CD4-positive, alpha-beta memory T cell (primary cell): ENCODE data around the gene IFNLR1. TPM values are rescaled to one million over a fixed set of nuclear protein-coding genes. Genes with fewer than 3 reads are reported as not detected.

Experiments
- CTCF ChIA-PET: fragments of 350-600 bp; sonication (Branson Sonifier 250); formaldehyde crosslinking; loops from one replicate; lab custom pipeline; 2021; ENCODE audit warnings: inconsistent platforms; ENCODE audit not compliant: partially characterized antibody; lab: Charles Lee
- POLR2A ChIA-PET: fragments of 350-600 bp; sonication (Branson Sonifier 250); formaldehyde crosslinking; loops from one replicate; lab custom pipeline; 2021; ENCODE audit not compliant: partially characterized antibody; lab: Charles Lee
- DNase-seq, 5 donors: peaks; one replicate each; pipeline versions ENCODE4 v3.0.0 to v3.0.0-alpha.2; 2020 to 2022; ENCODE audit warnings: mixed read lengths in 1 of 5
- H3K27ac ChIP-seq: one replicate; pipeline ENCODE4 v1.7.0; 2013; ENCODE audit warnings: low read depth, low read length
- H3K27me3 ChIP-seq: 2 replicates; pipeline ENCODE4 v1.7.0; 2013; ENCODE audit warnings: mild to moderate bottlenecking, low read length, moderate library complexity; ENCODE audit not compliant: insufficient read depth
- H3K36me3 ChIP-seq: 2 replicates; pipeline ENCODE4 v1.7.0; 2013; ENCODE audit warnings: mild to moderate bottlenecking, low read length, moderate library complexity; ENCODE audit not compliant: insufficient read depth
- H3K4me1 ChIP-seq: 2 replicates; pipeline ENCODE4 v1.7.0; 2013; ENCODE audit warnings: mild to moderate bottlenecking, low read length, moderate library complexity; ENCODE audit not compliant: insufficient read depth
- H3K4me3 ChIP-seq, 2 donors: one replicate each; pipeline ENCODE4 v1.7.0; 2013; ENCODE audit warnings: low read length in 2 of 2, mild to moderate bottlenecking in 1 of 2
- H3K9me3 ChIP-seq, 2 donors: one replicate each; pipeline ENCODE4 v1.7.0; 2013; ENCODE audit warnings: low read length in 2 of 2, control low read depth in 1 of 2; ENCODE audit not compliant: control insufficient read depth in 1 of 2
- H3K27ac Mint-ChIP-seq, 7 donors: one replicate each; pipeline ENCODE4 v1.8.0; 2020 to 2021; ENCODE audit warnings: mixed read lengths in 7 of 7, mild to moderate bottlenecking in 6 of 7, inconsistent platforms in 3 of 7, moderate library complexity in 3 of 7
- H3K27me3 Mint-ChIP-seq, 2 donors: one replicate each; pipeline ENCODE4 v1.8.0; 2020 to 2021; ENCODE audit warnings: mixed read lengths in 2 of 2
- H3K36me3 Mint-ChIP-seq, 2 donors: one replicate each; pipeline ENCODE4 v1.8.0; 2020 to 2021; ENCODE audit warnings: mixed read lengths in 2 of 2, inconsistent platforms in 1 of 2, mild to moderate bottlenecking in 1 of 2
- H3K4me1 Mint-ChIP-seq, 4 donors: one replicate each; pipeline ENCODE4 v1.8.0; 2020 to 2021; ENCODE audit warnings: mixed read lengths in 4 of 4, mild to moderate bottlenecking in 1 of 4
- H3K4me3 Mint-ChIP-seq, 8 donors: one replicate each; pipeline ENCODE4 v1.8.0; 2020 to 2021; ENCODE audit warnings: mixed read lengths in 8 of 8, mild to moderate bottlenecking in 7 of 8, moderate library complexity in 6 of 8, inconsistent platforms in 3 of 8
- H3K9me3 Mint-ChIP-seq, 8 donors: one replicate each; pipeline ENCODE4 v1.8.0; 2020 to 2021; ENCODE audit warnings: mixed read lengths in 8 of 8, mild to moderate bottlenecking in 5 of 8, inconsistent platforms in 3 of 8, moderate library complexity in 1 of 8
- intact Hi-C: fragments of 100-400 bp; cut with micrococcal nuclease; formaldehyde crosslinking; loops from one replicate; pipeline ENCODE4 v1.15.1; 2023
- polyA plus RNA-seq, 2 donors: library from polyadenylated mRNA; unstranded; fragments of 300-500 nt; fragmentation: Illumina TruSeq; gene quantifications; one replicate each; pipeline ENCODE4 v1.2.3, GENCODE V29; 2021
- total RNA-seq, 2 experiments: library from RNA; stranded (reverse); gene quantifications; one replicate each; pipeline ENCODE4 v1.2.3, GENCODE V29; 2021

IFNLR1 gene
- total and polyA plus RNA-seq, 4 experiments from 2014 or later: 0.88 to 4.5 (median 2.0) TPM

DNA sequence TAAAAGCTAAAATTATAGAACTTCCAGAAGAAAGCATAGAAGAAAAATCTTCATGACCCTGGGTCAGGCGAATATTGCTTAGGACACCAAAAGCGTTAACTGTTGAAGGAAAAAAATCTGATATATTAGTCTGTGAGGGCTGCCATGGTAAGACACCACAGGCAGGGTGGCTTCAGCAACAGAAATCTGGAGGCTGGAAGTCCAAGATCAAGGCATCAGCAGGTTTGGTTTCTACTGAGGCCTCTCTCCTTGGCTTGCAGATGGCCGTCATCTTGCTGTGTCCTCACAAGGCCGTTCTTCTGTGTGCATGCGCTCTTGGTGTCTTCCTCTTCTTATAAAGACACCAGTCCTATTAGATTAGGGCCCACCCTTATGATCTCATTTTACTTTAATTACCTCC is 14.5 kb downstream of the IFNLR1 start:
- Histone ChIP-seq H3K27me3 (no peaks in the 10 kb centered on the region), H3K36me3 (no peaks in the 10 kb centered on the region), H3K27ac (no peak overlapping the region), H3K9me3 (no peaks in the 10 kb centered on the region), H3K4me1 (no peaks in the 10 kb centered on the region), H3K4me3 (no peak overlapping the region)
- Mint-ChIP-seq H3K36me3 (peaks cover 4 to 5% of the 10 kb centered on the region in 2 donors), H3K27me3 (peaks cover 0 to 3% of the 10 kb centered on the region in 2 donors), H3K27ac (no peak overlapping the region), H3K4me3 (no peak overlapping the region), H3K4me1 (peaks cover 0 to 2% (median 0%) of the 10 kb centered on the region in 4 donors), H3K9me3 (peaks cover 0 to 1% (median 0%) of the 10 kb centered on the region in 8 donors)
- intact Hi-C loops: no loop called here
- no peak for DNase-seq
- CTCF ChIA-PET: interaction anchor here (1.5 to 1.6 kb wide), 2 partner anchors 23 to 219 kb away, joined by 5 to 6 read pairs; no protein-coding TSS in a partner anchor
- POLR2A ChIA-PET: no interaction called here

DNA sequence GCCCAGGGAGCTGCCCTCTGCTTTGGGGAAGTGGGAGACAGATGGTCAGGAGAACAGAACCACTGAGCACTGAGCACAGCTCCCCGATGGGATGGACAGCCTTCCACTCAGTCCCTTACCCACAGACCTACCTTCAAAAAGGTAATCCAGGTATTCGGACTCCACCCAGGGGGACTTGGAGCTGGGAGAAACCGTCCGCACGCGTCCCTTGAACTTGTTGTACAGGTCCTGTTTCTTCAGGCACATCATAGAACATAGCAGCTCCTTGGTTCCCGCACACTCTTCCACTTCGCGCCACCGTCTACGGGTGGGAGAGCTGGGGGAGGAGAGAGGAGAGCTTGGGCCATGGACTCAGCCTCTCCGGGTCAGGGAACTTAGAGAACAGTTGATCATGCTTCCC is 17.8 kb downstream of the IFNLR1 start:
- Mint-ChIP-seq H3K4me1 (no peaks in the 10 kb centered on the region), H3K36me3 (peaks cover 4 to 9% of the 10 kb centered on the region in 2 donors), H3K4me3 (no peak overlapping the region), H3K27ac (no peak overlapping the region), H3K27me3 (peaks cover 0 to 3% of the 10 kb centered on the region in 2 donors), H3K9me3 (peaks cover 0 to 1% (median 0%) of the 10 kb centered on the region in 8 donors)
- Histone ChIP-seq H3K27ac (no peak overlapping the region), H3K9me3 (no peaks in the 10 kb centered on the region), H3K4me3 (no peak overlapping the region), H3K36me3 (no peaks in the 10 kb centered on the region), H3K4me1 (no peaks in the 10 kb centered on the region), H3K27me3 (no peaks in the 10 kb centered on the region)
- ChIA-PET CTCF (interaction anchor here (1.2 kb wide), 1 partner anchor 19 kb away, joined by 6 read pairs; no protein-coding TSS in a partner anchor), POLR2A (no interaction called here)
- intact Hi-C loops: no loop called here
- no peak for DNase-seq

DNA sequence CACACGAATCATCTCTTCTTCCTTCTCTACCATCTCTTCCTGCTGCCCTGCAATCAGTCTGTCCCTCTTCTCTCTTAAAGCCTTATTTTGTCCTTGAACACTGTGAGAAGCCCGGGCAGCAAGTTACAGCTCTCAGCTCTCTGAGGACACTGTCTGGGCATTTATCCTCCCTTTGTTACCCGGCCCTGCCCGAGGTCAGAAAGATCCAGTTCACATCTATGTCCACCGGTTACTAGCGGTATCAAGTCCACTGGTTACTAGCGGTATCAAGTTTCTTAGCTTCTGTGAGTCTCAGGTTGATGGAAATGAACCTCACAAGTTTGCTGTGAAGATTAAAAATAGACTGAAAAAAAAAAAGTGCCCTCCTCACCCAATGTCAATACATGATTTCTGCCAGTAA is 18.8 kb downstream of the IFNLR1 start:
- DNase-seq: no peak
- Mint-ChIP-seq H3K27me3 (peaks cover 0 to 1% of the 10 kb centered on the region in 2 donors), H3K4me1 (no peaks in the 10 kb centered on the region), H3K27ac (peak overlapping the region in 1 of 7 donors; percentile 37), H3K9me3 (no peaks in the 10 kb centered on the region), H3K4me3 (no peak overlapping the region), H3K36me3 (peaks cover 4 to 9% of the 10 kb centered on the region in 2 donors)
- intact Hi-C loops: no loop called here
- no peak overlapping the region for H3K4me3 ChIP-seq
- H3K27me3 ChIP-seq: no peaks in the 10 kb centered on the region
- H3K9me3 ChIP-seq: no peaks in the 10 kb centered on the region
- H3K36me3 ChIP-seq: no peaks in the 10 kb centered on the region
- ChIA-PET CTCF (interaction anchor here (1.2 to 1.3 kb wide), 2 partner anchors 18 to 31 kb away, joined by 3 to 6 read pairs; no protein-coding TSS in a partner anchor), POLR2A (no interaction called here)
- no peaks in the 10 kb centered on the region for H3K4me1 ChIP-seq
- H3K27ac ChIP-seq: no peak overlapping the region

DNA sequence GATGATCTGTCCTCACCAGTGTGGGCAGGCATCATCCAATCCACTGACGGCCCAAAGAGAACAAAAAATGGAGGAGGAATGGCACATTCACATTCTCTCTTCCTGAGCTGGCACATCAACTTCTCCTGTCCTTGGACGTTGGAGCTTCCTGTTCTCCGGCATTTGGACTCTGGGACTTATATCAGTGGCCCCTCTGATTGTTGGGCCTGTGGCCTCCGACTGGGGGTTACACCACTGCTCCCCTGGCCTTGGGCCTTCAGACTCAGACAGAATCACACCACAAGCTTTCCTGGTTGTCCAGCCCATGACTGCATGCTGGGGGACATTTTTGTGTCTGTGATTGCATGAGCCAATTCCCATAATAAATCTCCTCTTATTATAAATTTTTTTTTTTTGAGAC is 20.1 kb downstream of the IFNLR1 start:
- ChIA-PET POLR2A (no interaction called here), CTCF (no interaction called here)
- H3K9me3 ChIP-seq: no peaks in the 10 kb centered on the region
- intact Hi-C loops: no loop called here
- no peaks in the 10 kb centered on the region for H3K4me1 Mint-ChIP-seq
- no peak for DNase-seq
- H3K27me3 ChIP-seq: no peaks in the 10 kb centered on the region
- H3K9me3 Mint-ChIP-seq: no peaks in the 10 kb centered on the region
- no peak overlapping the region for H3K4me3 Mint-ChIP-seq
- no peak overlapping the region for H3K27ac Mint-ChIP-seq
- peaks cover 4 to 9% of the 10 kb centered on the region in 2 donors for H3K36me3 Mint-ChIP-seq
- H3K27me3 Mint-ChIP-seq: peaks cover 0 to 1% of the 10 kb centered on the region in 2 donors
- no peaks in the 10 kb centered on the region for H3K4me1 ChIP-seq
- H3K4me3 ChIP-seq: no peak overlapping the region
- H3K36me3 ChIP-seq: no peaks in the 10 kb centered on the region
- H3K27ac ChIP-seq: no peak overlapping the region

DNA sequence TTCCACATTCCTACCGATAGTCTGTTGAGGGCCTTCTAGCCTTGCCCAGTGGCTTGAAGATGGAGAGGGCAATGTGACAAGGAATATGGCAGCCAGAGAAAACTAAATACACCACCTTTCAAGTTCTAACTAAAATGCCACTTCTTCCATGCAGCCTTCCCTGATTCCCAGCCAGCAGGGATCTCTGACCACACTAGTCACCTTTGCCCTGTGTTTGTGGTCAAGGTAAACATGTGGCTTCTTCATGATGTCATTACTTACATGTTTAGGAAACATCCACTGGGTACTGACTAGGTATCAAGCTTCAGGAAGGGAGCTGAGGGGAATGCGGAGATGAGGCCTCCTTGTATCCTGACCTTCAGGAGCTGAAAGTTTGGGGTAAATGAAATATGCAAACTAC is 21.6 kb downstream of the IFNLR1 start:
- peaks cover 4 to 9% of the 10 kb centered on the region in 2 donors for H3K36me3 Mint-ChIP-seq
- CTCF ChIA-PET: interaction anchor here (1.7 kb wide), 1 partner anchor 34 kb away, joined by 3 read pairs; no protein-coding TSS in a partner anchor

DNA sequence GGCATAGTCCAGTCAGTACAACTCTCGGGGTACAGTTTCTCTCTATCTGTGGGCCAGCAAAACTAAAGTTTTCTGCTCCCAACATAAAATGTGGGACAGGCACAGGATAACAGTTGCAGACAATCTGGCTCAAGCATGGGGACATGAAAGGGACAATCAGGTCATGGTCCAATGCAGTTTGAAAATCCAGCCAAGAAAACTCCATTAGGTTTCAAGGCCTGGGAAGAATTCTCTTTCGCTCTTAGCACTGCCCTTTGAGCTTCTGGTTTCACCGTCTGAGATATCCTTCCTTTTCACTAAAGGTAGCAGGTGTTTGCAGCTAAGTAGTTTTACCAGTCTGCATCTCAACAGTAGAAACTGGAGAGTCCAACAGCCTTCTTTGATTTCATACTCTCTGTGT is 23.1 kb downstream of the IFNLR1 start:
- Mint-ChIP-seq H3K27me3 (peaks cover 0 to 1% of the 10 kb centered on the region in 2 donors), H3K4me3 (no peak overlapping the region), H3K4me1 (no peaks in the 10 kb centered on the region), H3K9me3 (no peaks in the 10 kb centered on the region), H3K27ac (peak overlapping the region in 1 of 7 donors; percentile 37), H3K36me3 (peaks cover 8 to 9% of the 10 kb centered on the region in 2 donors)
- H3K36me3 ChIP-seq: no peaks in the 10 kb centered on the region
- H3K9me3 ChIP-seq: no peaks in the 10 kb centered on the region
- H3K4me1 ChIP-seq: no peaks in the 10 kb centered on the region
- no peak overlapping the region for H3K27ac ChIP-seq
- intact Hi-C loops: no loop called here
- no peak overlapping the region for H3K4me3 ChIP-seq
- POLR2A ChIA-PET: no interaction called here
- no peak for DNase-seq
- no peaks in the 10 kb centered on the region for H3K27me3 ChIP-seq
- CTCF ChIA-PET: interaction anchor here (0.9 kb wide), 1 partner anchor 14 kb away, joined by 3 read pairs; no protein-coding TSS in a partner anchor

More for the DNA sequence above, 21.6 kb downstream of the IFNLR1 start:
- no peaks in the 10 kb centered on the region for H3K4me1 ChIP-seq
- no peaks in the 10 kb centered on the region for H3K4me1 Mint-ChIP-seq
- no peak overlapping the region for H3K4me3 Mint-ChIP-seq
- POLR2A ChIA-PET: no interaction called here
- intact Hi-C loops: no loop called here
- no peaks in the 10 kb centered on the region for H3K27me3 ChIP-seq
- H3K4me3 ChIP-seq: no peak overlapping the region
- no peak for DNase-seq
- H3K27ac Mint-ChIP-seq: no peak overlapping the region
- peaks cover 0 to 1% of the 10 kb centered on the region in 2 donors for H3K27me3 Mint-ChIP-seq
- H3K27ac ChIP-seq: no peak overlapping the region
- no peaks in the 10 kb centered on the region for H3K9me3 Mint-ChIP-seq
- H3K9me3 ChIP-seq: no peaks in the 10 kb centered on the region
- H3K36me3 ChIP-seq: no peaks in the 10 kb centered on the region

DNA sequence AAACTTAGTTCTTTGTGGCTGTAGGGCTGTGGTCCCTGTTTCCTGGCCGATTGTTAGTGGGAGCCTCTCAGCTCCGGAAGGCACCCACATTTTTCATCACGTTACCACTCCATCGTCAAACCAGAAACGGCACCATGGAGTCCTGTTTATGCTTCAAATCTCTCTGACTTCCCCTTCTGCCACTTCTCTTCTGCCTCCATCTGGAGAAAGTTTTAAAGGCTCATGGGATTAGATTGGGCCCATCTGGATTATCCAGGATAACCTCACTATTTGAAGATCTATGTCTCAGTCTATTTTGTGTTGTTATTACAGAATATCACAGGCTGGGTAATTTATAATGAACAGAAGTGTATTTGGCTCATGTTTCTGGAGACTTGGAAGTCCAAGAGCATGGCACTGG is 24.9 kb downstream of the IFNLR1 start:
- Mint-ChIP-seq H3K4me1 (no peaks in the 10 kb centered on the region), H3K9me3 (no peaks in the 10 kb centered on the region), H3K4me3 (no peak overlapping the region), H3K27ac (peak overlapping the region in 1 of 7 donors; percentile 37), H3K36me3 (peaks cover 5 to 6% of the 10 kb centered on the region in 2 donors), H3K27me3 (no peaks in the 10 kb centered on the region)
- no peak overlapping the region for H3K4me3 ChIP-seq
- intact Hi-C loops: no loop called here
- no peak for DNase-seq
- H3K36me3 ChIP-seq: no peaks in the 10 kb centered on the region
- ChIA-PET CTCF (interaction anchor here (2.1 kb wide), 1 partner anchor 12 kb away, joined by 15 read pairs; no protein-coding TSS in a partner anchor), POLR2A (no interaction called here)
- no peaks in the 10 kb centered on the region for H3K27me3 ChIP-seq
- no peaks in the 10 kb centered on the region for H3K9me3 ChIP-seq
- no peak overlapping the region for H3K27ac ChIP-seq
- no peaks in the 10 kb centered on the region for H3K4me1 ChIP-seq
